HG02763 (cell line): ENCODE data around the gene MAGED4.
"Not testable (repeated sequence)": the region's sequence is repeated elsewhere in the genome, so short reads cannot be mapped to it uniquely, and the experiment has no call there.

Experiments used
- ATAC-seq: cut with Tn5 transposase; IDR thresholded peaks from one replicate; pipeline ENCODE4 v1.9.1; 2021; ENCODE audit warnings: mild to moderate bottlenecking, moderate library complexity; ENCODE audit not compliant: unreplicated experiment

The MAGED4 gene, protein sequence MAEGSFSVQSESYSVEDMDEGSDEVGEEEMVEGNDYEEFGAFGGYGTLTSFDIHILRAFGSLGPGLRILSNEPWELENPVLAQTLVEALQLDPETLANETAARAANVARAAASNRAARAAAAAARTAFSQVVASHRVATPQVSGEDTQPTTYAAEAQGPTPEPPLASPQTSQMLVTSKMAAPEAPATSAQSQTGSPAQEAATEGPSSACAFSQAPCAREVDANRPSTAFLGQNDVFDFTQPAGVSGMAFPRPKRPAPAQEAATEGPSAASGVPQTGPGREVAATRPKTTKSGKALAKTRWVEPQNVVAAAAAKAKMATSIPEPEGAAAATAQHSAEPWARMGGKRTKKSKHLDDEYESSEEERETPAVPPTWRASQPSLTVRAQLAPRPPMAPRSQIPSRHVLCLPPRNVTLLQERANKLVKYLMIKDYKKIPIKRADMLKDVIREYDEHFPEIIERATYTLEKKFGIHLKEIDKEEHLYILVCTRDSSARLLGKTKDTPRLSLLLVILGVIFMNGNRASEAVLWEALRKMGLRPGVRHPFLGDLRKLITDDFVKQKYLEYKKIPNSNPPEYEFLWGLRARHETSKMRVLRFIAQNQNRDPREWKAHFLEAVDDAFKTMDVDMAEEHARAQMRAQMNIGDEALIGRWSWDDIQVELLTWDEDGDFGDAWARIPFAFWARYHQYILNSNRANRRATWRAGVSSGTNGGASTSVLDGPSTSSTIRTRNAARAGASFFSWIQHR

DNA sequence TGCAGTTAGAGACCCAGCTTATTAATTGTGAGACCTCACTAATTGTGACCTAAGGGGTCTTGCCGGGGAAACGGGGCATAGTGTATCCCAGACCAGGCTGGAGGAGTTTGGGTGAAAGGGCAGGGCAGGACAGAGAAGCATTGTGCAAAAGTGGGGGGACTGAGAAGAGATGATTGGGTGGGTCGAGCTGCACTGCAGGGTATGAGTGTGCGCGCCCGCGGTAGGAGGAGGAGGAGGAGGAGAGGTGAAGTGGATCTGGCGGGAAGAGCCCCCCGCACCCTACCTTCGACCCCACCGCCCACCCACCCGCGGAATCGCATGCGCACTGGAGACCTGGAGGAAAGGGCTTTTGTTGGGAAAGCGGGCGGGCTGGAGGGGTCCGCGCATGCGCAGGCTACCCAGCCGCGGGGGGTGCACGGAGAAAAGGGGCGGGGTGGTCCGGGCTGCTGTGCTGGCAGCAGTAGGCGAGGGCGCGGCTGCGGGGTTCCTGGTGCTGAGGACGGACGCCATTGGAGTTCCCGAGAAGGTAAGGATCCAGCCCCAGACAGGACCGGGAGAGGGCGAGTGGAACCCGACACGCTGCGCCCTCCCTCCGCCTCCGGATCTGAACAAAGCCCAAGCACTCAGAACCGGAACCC, at the start of gene MAGED4:
Gene MAGED4, plus strand, starts transcription at position 449 of the 638 bp plus-strand sequence. CDS start 1,035 bp downstream, outside the sequence.
- not testable (repeated sequence) for ATAC-seq

DNA sequence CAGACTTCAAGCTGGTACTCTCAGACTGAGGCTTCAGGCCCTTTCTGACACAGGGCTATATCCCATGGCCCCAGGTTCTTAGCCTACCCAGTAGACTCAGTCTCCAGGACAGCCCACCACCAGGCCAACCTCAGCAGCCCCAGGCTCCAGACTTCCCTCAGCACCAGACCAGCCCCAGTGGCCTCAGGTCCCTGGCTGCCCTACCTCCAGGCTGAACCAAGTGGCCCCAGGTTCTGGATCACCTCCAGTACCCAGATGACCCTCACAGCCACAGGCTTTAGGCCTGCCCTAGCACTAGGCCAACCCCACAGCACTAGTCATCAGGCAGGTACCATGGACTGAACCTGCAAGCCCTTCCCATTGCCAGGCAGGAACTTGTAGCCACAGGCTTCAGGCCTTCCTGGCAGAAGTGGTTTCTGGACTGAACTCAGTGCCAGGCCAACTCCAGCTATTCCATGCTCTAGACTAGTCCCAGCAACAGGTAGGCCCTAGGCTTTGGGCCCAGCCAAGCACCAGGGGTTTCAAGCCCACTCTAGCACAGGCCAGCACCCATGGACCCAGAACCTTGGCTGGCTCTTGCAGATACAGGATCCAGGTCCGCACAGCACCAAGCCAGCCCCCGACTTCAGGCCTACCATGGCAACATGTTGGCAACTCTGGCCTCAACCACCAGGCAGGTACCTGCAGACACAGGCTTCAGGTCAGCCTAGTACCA, 45.7 kb upstream of the MAGED4 start:
- ATAC-seq = no peak

DNA sequence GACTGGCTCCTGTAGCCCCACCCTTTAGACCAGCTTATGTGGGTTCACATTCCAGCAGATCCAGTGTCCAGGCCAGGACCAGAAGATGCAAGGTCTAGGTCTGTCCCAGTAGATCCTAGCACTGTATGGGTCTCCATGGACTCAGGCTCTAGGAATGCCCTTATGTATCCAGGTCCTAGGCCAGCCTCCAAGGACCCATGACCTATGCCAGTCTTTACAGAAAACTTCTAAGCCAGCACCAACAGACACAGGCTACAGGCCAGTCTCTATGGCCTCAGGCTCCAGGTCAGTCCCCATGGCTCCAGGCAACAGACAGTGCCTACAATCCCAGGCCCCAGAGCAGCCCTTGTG, 45.2 kb upstream of the MAGED4 start:
- ATAC-seq = no peak

DNA sequence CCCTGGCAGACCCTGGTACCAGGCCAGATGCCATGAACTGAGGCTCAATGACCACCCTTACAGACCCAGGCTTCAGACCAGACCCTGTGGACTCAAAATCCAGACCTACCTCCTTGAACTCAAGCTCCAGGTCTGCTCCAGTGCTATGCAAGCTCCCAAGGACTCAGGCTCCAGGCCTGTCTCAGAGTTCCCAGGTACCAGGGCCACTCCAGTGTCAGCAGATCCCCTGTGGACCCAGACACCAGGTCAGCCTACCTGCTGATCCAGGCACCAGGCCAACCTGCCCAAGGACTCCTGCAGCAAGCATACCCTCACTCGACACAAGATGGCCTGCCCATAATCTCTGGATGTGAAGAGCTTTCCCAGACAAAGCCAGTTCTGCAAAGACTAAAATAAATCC, 44.7 kb upstream of the MAGED4 start:
- ATAC-seq = no peak

DNA sequence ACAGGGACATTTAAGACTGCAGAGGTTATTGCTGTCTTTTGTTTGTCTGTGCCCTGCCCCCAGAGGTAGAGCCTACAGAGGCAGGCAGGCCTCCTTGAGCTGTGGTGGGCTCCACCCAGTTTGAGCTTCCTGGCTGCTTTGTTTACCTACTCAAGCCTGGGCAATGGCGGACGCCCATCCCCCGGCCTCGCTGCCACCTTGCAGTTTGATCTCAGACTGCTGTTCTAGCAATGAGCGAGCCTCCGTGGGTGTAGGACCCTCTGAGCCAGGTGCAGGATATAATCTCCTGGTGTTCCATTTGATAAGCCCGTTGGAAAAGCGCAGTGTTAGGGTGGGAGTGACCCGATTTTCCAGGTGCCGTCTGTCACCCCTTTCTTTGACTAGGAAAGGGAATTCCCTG, 34.0 kb upstream of the MAGED4 start:
- not testable (repeated sequence) for ATAC-seq

DNA sequence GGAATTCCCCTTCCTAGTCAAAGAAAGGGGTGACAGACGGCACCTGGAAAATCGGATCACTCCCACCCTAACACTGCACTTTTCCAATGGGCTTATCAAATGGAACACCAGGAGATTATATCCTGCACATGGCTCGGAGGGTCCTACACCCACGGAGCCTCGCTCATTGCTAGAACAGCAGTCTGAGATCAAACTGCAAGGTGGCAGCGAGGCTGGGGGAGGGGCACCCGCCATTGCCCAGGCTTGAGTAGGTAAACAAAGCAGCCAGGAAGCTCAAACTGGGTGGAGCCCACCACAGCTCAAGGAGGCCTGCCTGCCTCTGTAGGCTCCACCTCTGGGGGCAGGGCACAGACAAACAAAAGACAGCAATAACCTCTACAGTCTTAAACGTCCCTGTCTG, 24.5 kb upstream of the MAGED4 start:
- not testable (repeated sequence) for ATAC-seq

DNA sequence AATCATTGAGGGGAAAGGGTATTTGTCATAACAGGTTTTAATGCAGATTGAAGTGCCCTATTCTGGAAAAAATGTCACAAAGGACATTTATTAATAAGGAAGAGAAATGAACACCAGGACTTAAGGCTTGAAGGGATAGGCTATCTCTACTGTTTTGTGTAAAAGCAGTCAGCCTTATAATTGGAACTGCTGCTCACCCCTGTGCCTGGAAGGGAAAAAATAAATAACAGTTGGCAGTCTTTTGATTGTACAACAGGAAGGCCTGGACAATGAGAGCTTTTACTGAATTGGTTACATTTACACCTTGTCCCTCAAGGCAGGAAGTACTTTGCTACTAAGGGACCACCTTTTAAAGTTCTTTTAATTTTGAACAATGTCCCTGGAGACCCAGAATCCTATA, 17.8 kb upstream of the MAGED4 start:
- ATAC-seq = no peak

DNA sequence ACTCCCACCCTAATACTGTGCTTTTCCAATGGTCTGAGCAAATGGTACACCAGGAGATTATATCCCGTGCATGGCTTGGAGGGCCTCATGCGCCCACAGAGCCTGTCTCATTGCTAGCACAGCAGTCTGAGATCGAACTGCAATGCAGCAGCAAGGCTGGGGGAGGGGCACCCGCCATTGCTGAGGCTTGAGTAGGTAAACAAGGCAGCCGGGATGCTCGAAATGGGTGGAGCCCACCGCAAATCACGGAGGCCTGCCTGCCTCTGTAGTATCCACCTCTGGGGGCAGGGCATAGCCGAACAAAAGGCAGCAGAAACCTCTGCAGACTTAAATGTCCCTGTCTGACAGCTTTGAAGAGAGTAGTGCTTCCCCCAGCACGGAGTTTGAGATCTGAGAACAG, 13.6 kb upstream of the MAGED4 start:
- not testable (repeated sequence) for ATAC-seq

DNA sequence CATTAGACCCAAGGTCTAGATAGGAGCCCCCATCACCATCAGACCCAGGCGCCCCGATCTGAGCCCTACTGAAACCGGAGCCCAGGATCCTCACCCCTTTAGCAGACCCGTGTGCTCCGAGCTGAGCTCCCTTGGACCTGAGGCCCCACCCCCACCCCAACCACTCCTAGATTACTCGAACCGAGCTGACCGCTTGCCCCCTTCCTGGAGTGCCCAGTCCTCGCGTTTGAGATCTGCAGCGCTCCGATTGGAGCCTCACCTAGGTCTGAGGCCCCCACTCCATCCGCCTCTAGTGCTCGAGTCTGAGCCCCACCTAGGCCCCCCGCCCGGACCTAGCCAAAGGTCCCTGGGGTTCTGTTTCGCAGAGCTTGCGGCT, 378 bp downstream of the MAGED4 start:
- ATAC-seq = not testable (repeated sequence)

DNA sequence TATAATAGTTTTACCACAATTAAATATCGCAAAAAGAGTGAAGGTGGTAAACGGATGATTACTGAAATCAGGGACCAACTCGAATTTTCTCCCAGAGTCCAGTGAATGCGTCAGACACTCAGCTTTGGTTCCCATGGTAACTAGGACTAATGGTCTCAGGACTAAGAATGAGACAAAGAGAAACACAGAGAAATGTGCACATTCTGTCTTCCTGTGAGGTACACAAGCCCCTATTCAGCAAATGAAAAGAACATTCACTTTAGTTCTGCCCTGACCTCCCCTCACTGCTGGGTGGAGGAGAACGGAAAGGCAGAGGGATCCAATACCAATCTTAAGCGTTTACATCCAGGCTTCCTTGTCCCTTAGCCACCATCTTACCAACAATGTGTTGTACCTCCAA, 26.7 kb downstream of the MAGED4 start:
- ATAC-seq = not testable (repeated sequence)

DNA sequence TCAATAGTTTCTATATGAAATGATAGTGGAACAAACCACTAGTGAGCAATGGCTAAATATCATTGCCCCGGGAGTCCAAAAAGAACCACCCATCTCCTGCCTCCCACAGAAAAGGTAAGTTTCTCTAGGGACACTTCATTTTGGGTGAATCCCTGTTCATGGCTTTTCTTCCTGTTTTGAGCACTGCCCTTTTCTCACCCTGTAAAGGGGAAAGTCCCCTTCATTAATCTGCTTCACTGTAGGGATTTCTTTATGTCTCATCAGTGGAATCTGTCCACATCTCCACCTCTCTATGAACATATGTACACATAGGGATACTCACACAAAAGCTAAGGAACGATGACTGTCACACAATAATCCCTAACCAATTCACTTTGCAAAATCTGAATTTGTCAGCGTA, 28.6 kb downstream of the MAGED4 start:
- ATAC-seq = no peak

DNA sequence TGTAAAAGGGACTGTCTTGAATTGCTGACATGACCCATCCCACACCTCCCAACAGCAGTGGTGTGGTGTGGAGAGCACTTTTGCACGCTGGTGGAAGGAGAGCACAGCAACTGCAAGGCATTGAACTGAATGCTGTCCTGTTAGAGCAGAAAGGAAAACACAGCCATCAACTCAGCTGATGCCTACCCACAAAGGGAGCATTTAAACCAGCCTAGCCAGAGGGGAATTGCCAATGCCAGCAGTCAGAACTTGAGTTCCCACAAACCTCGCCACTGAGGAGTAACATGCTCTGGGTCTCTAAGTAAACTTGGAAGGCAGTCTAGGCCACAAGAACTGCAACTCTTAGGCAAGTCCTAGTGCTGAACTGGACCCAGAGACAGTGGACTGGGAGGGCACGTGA, 31.9 kb downstream of the MAGED4 start:
- no peak for ATAC-seq

DNA sequence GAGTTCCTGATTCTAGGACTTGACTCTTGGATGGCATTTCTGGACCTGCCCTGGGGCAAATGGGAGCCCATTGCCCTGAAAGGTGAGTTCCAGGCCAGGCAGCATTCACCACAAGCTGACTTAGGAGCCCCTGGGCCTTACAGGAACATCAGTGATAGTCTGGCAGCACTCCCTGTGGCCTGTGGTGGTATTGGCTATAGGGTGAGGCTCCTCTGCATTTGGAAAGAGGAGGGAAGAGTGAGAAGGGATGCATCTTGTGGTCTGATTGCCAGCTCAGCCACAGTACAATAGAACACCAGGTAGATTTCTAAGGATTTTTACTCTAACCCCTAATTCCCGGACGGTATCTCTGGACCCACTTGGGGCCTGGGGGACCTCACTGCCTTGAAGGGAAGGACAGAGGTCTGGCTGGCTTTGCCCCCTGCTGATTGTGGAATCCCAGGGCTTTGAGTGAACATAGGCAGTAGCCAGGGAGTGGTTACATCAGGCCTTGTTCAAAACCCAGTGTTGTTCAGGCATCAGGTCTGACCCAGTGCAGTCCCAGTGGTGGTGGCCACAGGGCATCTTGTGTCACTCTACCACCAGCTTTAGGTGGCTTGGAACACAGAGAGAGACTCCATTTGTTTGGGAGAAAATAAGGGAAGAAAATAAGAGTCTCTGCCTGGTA, 32.9 kb downstream of the MAGED4 start:
- ATAC-seq = no peak

DNA sequence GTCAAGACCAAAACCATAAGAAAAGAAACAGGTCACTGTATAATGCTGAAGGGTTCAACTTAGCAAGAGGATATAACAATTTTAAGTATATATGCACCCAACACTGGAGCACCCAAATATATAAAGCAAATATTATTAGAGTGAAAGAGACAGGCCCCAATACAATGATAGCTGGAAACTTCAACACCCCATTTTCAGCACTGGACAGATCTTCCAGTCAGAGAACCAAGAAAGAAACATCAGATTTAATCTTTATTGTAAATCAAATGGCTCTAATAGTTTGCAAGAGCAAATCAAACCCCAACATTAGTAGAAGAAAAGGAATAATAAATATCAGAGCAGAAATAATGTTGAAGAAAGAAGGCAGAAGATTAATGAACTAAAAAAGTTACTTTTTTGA, 36.2 kb downstream of the MAGED4 start:
- ATAC-seq = no peak
